Neural crest cell (in vitro differentiated cells): ENCODE data around the gene PCDHGA2. TPM values are rescaled to one million over a fixed set of nuclear protein-coding genes. Genes with fewer than 3 reads are reported as not detected.
"Not testable (repeated sequence)": the region's sequence is repeated elsewhere in the genome, so short reads cannot be mapped to it uniquely, and the experiment has no call there.

Experiments
- DNase-seq: peaks from one replicate; pipeline ENCODE4 v3.0.0; 2021; ENCODE audit warnings: low read depth, mixed read lengths, low spot score
- H3K27ac Mint-ChIP-seq: one replicate; pipeline ENCODE4 v1.8.0; 2021; ENCODE audit warnings: mild to moderate bottlenecking, mixed read lengths; ENCODE audit not compliant: unreplicated experiment
- H3K27me3 Mint-ChIP-seq: 2 replicates; pipeline ENCODE4 v1.8.0; 2021; ENCODE audit warnings: low read depth, mild to moderate bottlenecking, mixed read lengths
- H3K36me3 Mint-ChIP-seq: 2 replicates; pipeline ENCODE4 v1.8.0; 2021; ENCODE audit warnings: low read depth, mild to moderate bottlenecking, mixed read lengths
- H3K4me1 Mint-ChIP-seq: 2 replicates; pipeline ENCODE4 v1.8.0; 2021; ENCODE audit warnings: mixed read lengths
- H3K4me3 Mint-ChIP-seq: one replicate; pipeline ENCODE4 v1.8.0; 2021; ENCODE audit warnings: mild to moderate bottlenecking, mixed read lengths
- H3K9me3 Mint-ChIP-seq: 2 replicates; pipeline ENCODE4 v1.8.0; 2021; ENCODE audit warnings: mixed read lengths
- CTCF ChIP-seq: fragments of 200-600 bp; sonication (generic); conservative IDR thresholded peaks from 2 replicates; pipeline ENCODE4 v1.5.0; 2021; ENCODE audit warnings: antibody characterized with exemption, mild to moderate bottlenecking
- total RNA-seq: library from RNA; stranded (reverse); gene quantifications from 2 replicates; pipeline ENCODE4 v1.2.1, GENCODE V29; 2021

The PCDHGA2 gene
- total RNA-seq, 1 donor from 2014 or later, result 0.54 TPM

- H3K27me3 Mint-ChIP-seq, result no peaks in the 10 kb centered on the region
- no peak for TF ChIP-seq CTCF
- H3K36me3 Mint-ChIP-seq, result peaks cover 33% of the 10 kb centered on the region
- peaks cover 24% of the 10 kb centered on the region for H3K9me3 Mint-ChIP-seq
- DNase-seq, result no peak
- H3K27ac Mint-ChIP-seq, result no peak overlapping the region
- no peak overlapping the region for H3K4me3 Mint-ChIP-seq
- H3K4me1 Mint-ChIP-seq, result no peaks in the 10 kb centered on the region
Observed at GRCh38 chr5:141383345-141383744, 44.8 kb downstream of the PCDHGA2 start.

- Mint-ChIP-seq H3K9me3 (peaks cover 24% of the 10 kb centered on the region), H3K27me3 (no peaks in the 10 kb centered on the region), H3K36me3 (peaks cover 39% of the 10 kb centered on the region), H3K4me1 (no peaks in the 10 kb centered on the region), H3K4me3 (no peak overlapping the region), H3K27ac (no peak overlapping the region)
- no peak for DNase-seq
- no peak for TF ChIP-seq CTCF
Observed at GRCh38 chr5:141384471-141385267, 46.1 kb downstream of the PCDHGA2 start.

DNA sequence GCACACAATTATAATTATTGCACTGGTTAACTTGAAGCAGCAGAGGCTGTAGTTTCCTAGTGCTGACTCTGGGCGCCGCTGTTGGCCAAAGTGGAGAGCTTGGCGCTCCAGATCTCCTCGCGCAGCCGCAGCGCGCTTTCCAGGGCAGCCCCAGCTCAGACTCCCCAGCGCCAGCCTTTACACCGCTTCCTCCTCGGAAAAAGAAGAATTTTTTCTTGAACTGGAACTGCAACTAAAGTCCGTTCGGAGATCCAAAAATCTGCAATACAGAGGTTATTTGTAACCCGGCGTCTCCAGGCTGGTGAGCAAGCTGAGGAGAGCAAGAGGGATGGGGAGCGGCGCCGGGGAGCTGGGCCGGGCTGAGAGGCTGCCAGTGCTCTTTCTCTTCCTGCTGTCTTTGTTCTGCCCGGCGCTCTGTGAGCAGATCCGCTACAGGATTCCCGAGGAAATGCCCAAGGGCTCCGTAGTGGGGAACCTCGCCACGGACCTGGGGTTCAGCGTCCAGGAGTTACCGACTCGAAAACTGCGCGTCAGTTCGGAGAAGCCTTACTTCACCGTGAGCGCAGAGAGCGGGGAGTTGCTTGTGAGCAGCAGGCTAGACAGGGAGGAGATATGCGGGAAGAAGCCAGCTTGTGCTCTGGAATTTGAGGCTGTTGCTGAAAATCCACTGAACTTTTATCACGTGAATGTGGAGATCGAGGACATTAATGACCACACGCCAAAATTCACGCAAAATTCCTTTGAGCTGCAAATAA, 49.2 kb downstream of the PCDHGA2 start, which contains the start of gene PCDHGB4:
Gene PCDHGB4 (plus strand): TSS at position 142 of the 755 bp plus-strand sequence. CDS start 187 bp downstream, at position 329.
- TF ChIP-seq CTCF, result peak; percentile 71
- not testable (repeated sequence) for H3K27me3 Mint-ChIP-seq, DNase-seq, H3K27ac Mint-ChIP-seq, H3K4me1 Mint-ChIP-seq
- Mint-ChIP-seq H3K9me3 (peaks cover 30% of the 10 kb centered on the region), H3K36me3 (peaks cover 49% of the 10 kb centered on the region), H3K4me3 (peak within 1 kb of the TSS; percentile 44)

DNA sequence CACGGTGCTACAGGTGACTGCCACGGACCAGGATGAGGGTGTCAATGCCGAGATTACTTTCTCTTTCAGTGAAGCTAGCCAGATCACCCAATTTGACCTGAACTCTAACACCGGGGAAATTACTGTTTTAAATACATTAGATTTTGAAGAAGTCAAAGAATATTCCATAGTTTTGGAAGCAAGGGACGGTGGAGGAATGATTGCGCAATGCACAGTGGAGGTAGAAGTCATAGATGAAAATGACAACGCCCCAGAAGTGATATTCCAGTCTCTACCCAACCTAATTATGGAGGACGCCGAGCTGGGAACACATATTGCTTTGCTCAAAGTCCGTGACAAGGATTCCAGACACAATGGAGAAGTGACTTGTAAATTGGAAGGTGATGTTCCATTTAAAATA, 50.1 kb downstream of the PCDHGA2 start:
- H3K4me3 Mint-ChIP-seq, result no peak overlapping the region
- H3K27ac Mint-ChIP-seq, result no peak overlapping the region
- no peak for DNase-seq
- no peak for TF ChIP-seq CTCF
- H3K4me1 Mint-ChIP-seq, result no peaks in the 10 kb centered on the region
- H3K36me3 Mint-ChIP-seq, result peaks cover 51% of the 10 kb centered on the region
- H3K9me3 Mint-ChIP-seq, result peaks cover 30% of the 10 kb centered on the region
- no peaks in the 10 kb centered on the region for H3K27me3 Mint-ChIP-seq

DNA sequence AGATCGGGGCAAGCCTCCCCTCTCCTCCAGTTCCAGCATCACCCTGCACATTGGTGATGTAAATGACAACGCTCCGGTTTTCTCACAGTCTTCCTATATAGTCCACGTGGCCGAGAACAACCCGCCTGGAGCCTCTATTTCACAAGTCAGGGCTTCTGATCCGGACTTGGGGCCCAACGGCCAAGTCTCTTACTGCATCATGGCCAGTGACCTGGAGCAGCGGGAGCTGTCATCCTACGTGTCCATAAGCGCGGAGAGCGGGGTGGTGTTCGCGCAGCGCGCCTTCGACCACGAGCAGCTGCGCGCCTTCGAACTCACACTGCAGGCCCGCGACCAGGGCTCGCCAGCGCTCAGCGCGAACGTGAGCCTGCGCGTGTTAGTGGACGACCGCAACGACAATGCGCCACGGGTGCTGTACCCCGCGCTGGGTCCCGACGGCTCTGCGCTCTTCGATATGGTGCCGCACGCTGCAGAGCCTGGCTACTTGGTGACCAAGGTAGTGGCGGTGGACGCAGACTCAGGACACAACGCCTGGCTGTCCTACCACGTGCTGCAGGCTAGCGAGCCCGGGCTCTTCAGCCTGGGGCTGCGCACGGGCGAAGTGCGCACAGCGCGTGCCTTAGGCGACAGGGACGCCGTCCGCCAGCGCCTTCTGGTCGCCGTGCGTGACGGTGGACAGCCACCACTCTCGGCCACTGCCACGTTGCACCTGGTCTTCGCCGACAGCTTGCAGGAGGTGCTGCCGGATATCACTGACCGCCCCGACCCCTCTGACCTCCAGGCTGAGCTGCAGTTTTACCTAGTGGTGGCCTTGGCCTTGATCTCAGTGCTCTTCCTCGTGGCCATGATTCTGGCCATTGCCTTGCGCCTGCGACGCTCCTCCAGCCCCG, 50.8 kb downstream of the PCDHGA2 start:
- H3K27me3 Mint-ChIP-seq, result no peaks in the 10 kb centered on the region
- peaks cover 31% of the 10 kb centered on the region for H3K9me3 Mint-ChIP-seq
- TF ChIP-seq CTCF, result no peak
- H3K4me1 Mint-ChIP-seq, result no peaks in the 10 kb centered on the region
- H3K27ac Mint-ChIP-seq, result peak overlapping the region; percentile 41
- DNase-seq, result no peak
- H3K4me3 Mint-ChIP-seq, result no peak overlapping the region
- H3K36me3 Mint-ChIP-seq, result peaks cover 57% of the 10 kb centered on the region
